Ovary (tissue), 9 donors: Measurements from ENCODE around the gene NEK9. TPM values are rescaled to one million over a fixed set of nuclear protein-coding genes. Genes with fewer than 3 reads are reported as not detected.

Source experiments
- DNase-seq, 5 donors: peaks; one replicate each; pipeline ENCODE4 v3.0.0-alpha.2; 2019 to 2020
- H3K27ac ChIP-seq, 2 donors: fragments of 200-600 bp; one replicate each; pipeline versions ENCODE4 v1.5.1 to v1.8.0; 2019 to 2022
- H3K27me3 ChIP-seq: fragments of 200-600 bp; one replicate; pipeline ENCODE4 v1.8.0; 2022
- H3K36me3 ChIP-seq: fragments of 200-600 bp; sonication (generic); one replicate; pipeline ENCODE4 v1.5.1; 2019
- H3K4me1 ChIP-seq: one replicate; pipeline ENCODE4 v1.8.1; 2013; ENCODE audit warnings: mild to moderate bottlenecking, moderate library complexity; ENCODE audit not compliant: insufficient read depth
- H3K4me3 ChIP-seq: fragments of 200-600 bp; sonication (generic); one replicate; pipeline ENCODE4 v1.5.1; 2017
- H3K9me3 ChIP-seq, 2 donors: fragments of 200-600 bp in 1 of 2; sonication (generic) in 1 of 2; one replicate each; pipeline versions ENCODE4 v1.5.1 to v1.8.1; 2013 to 2019; ENCODE audit warnings: mild to moderate bottlenecking in 1 of 2, moderate library complexity in 1 of 2
- CTCF ChIP-seq, 3 donors: fragments of 450-650 bp in 2 of 3; fragments of 200-600 bp in 1 of 3; IDR thresholded peaks; one replicate each; pipeline versions ENCODE4 v1.5.1 to v1.8.0; 2016 to 2022; ENCODE audit warnings: antibody characterized with exemption in 3 of 3, mild to moderate bottlenecking in 1 of 3
- EP300 ChIP-seq: sonication (generic); formaldehyde crosslinking; IDR thresholded peaks from one replicate; pipeline ENCODE4 v1.6.1; 2017; ENCODE audit warnings: antibody characterized with exemption
- POLR2A ChIP-seq: fragments of 450-650 bp; IDR thresholded peaks from one replicate; pipeline ENCODE4 v1.6.1; 2017; ENCODE audit warnings: antibody characterized with exemption, mild to moderate bottlenecking, moderate library complexity
- WGBS, 3 donors: extraction: QIAGEN DNeasy Blood & Tissue Kit in 1 of 3; methylation state at CpG; one replicate each; pipeline versions ENCODE4 v1.1.5 to v1.1.7; 2013 to 2017; 5-methylcytosine and 5-hydroxymethylcytosine counted together
- intact Hi-C, 4 donors: fragments of 100-400 bp; cut with DNase I; formaldehyde crosslinking; loops; one replicate each; pipeline versions ENCODE4 v1.11.0 to v1.15.1; 2022 to 2023
- polyA plus RNA-seq, 2 donors: library from polyadenylated mRNA; stranded (reverse); fragments of 200-250 nt in 1 of 2; fragments of 350-450 nt in 1 of 2; fragmentation: Illumina TruSeq in 1 of 2; extraction: RNeasy Lipid Tissue Mini Kit (QIAGEN cat#74804) in 1 of 2; gene quantifications; one replicate each; pipeline ENCODE4 v1.2.3, GENCODE V29; 2013 to 2014
- total RNA-seq, 7 donors: library from RNA; depleted of rRNA in 2 of 7; stranded (reverse); fragments of >200 nt in 2 of 7; fragmentation: NEBNext Ultra II Directional in 3 of 7; extraction: Animal tissue kit (Norgen Biotek cat#: 25700) in 3 of 7; gene quantifications; one replicate each; pipeline versions ENCODE4 v1.1.0 to v1.2.4, GENCODE V29; 2016 to 2023
- donor health status: DM: no; HTN: no; CAD: no; lungs with moderate emphysema.
- donor health status: DM: no; HTN: no; CAD: no.
- donor health status: Bipolar disorder and iron deficiency.
- donor health status: DM: yes; HTN: yes; CAD: no.
- donor health status: DM: no; HTN: no; CAD: no.
- donor health status: DM: yes; HTN: yes; CAD: no.

Gene NEK9
- total and polyA plus RNA-seq, 9 donors: 57.0 to 140 (median 105) TPM

GRCh38 chr14:75163677-75164076, 36.8 kb upstream of the NEK9 start:
- Histone ChIP-seq H3K4me1 (peaks cover 11% of the 10 kb centered on the region), H3K27ac (no peak overlapping the region), H3K4me3 (no peak overlapping the region), H3K36me3 (no peaks in the 10 kb centered on the region), H3K27me3 (no peaks in the 10 kb centered on the region), H3K9me3 (no peaks in the 10 kb centered on the region)
- WGBS, 3 donors: 86 to 95% (median 94%) methylated on average over 2 of the region's 2 CpGs
- intact Hi-C loops: no loop called here
- TF ChIP-seq EP300: no peak
- TF ChIP-seq POLR2A: no peak
- TF ChIP-seq CTCF (IDR thresholded peaks at IDR 0.05): no peak
- no peak for DNase-seq

- TF ChIP-seq CTCF (IDR thresholded peaks at IDR 0.05): no peak
- no peak for TF ChIP-seq EP300
- TF ChIP-seq POLR2A: no peak
- H3K4me3 ChIP-seq: no peak overlapping the region
- peaks cover 9% of the 10 kb centered on the region for H3K4me1 ChIP-seq
- H3K9me3 ChIP-seq: no peaks in the 10 kb centered on the region
- WGBS, 3 donors: 85 to 87% (median 87%) methylated on average over 3 of the region's 3 CpGs
- intact Hi-C loops: no loop called here
- no peaks in the 10 kb centered on the region for H3K27me3 ChIP-seq
- H3K36me3 ChIP-seq: no peaks in the 10 kb centered on the region
- H3K27ac ChIP-seq: no peak overlapping the region
- DNase-seq: no peak
These were observed 35.8 kb upstream of the NEK9 start for GRCh38 chr14:75162631-75163030.

- TF ChIP-seq POLR2A (no peak), EP300 (no peak), CTCF (IDR thresholded peaks at IDR 0.05) (no peak)
- Histone ChIP-seq H3K27me3 (no peaks in the 10 kb centered on the region), H3K27ac (no peak overlapping the region), H3K9me3 (no peaks in the 10 kb centered on the region), H3K36me3 (no peaks in the 10 kb centered on the region), H3K4me1 (peaks cover 6% of the 10 kb centered on the region), H3K4me3 (no peak overlapping the region)
- intact Hi-C loops: no loop called here
- 95 to 96% (median 95%) methylated on average over 6 of the region's 6 CpGs for WGBS, 3 donors
- no peak for DNase-seq
These were observed 32.2 kb upstream of the NEK9 start for GRCh38 chr14:75158843-75159614.

- TF ChIP-seq EP300 (no peak), CTCF (IDR thresholded peaks at IDR 0.05) (no peak), POLR2A (no peak)
- DNase-seq: no peak
- WGBS, 3 donors: 87 to 94% (median 91%) methylated on average over 3 of the region's 3 CpGs
- no peak overlapping the region for H3K4me3 ChIP-seq
- H3K9me3 ChIP-seq: no peaks in the 10 kb centered on the region
- no peaks in the 10 kb centered on the region for H3K36me3 ChIP-seq
- H3K27ac ChIP-seq: no peak overlapping the region
- H3K4me1 ChIP-seq: peaks cover 6% of the 10 kb centered on the region
- H3K27me3 ChIP-seq: no peaks in the 10 kb centered on the region
- intact Hi-C loops: no loop called here
These were observed 30.1 kb upstream of the NEK9 start for GRCh38 chr14:75156901-75157300.
